K562 (cell line): ENCODE results near the gene SYNE1. TPM values are rescaled to one million over a fixed set of nuclear protein-coding genes. Genes with fewer than 3 reads are reported as not detected.

Experiments used
- ATAC-seq: fragments of 200-7000 bp; cut with Tn5 transposase; 3 replicates; pipeline ENCODE4 v1.9.1; 2020; ENCODE audit warnings: moderate library complexity
- BruUV-seq: library from RNA; stranded (reverse); fragments of 400-500 nt; replicated peaks from 2 replicates; lab custom pipeline; 2021; lab: Mats Ljungman, UMichigan
- CTCF ChIA-PET: fragments of 300-600 bp; formaldehyde crosslinking; extraction: SDS; loops from one replicate; lab custom pipeline; 2021; ENCODE audit warnings: low intra/inter-chr PET ratio; lab: Yijun Ruan, JAX
- POLR2A ChIA-PET: fragments of 300-600, 350-650 bp; sonication (Branson Sonifier 250); formaldehyde crosslinking; extraction: SDS; loops from one replicate; lab custom pipeline; 2021; ENCODE audit warnings: antibody characterized with exemption, inconsistent platforms; lab: Yijun Ruan, JAX
- DNase-seq, 4 experiments: peaks; one replicate each; pipeline versions ENCODE4 v3.0.0 to v3.0.0-alpha.2; 2011 to 2018; ENCODE audit warnings: low spot score in 3 of 4, mixed read lengths in 3 of 4; ENCODE audit errors: extremely low read depth in 1 of 4
- FAIRE-seq: peaks from 2 replicates; lab custom pipeline; 2011; peaks lifted over from hg19 to GRCh38; lab: Jason Lieb, UNC
- H2AFZ ChIP-seq: 2 replicates; pipeline ENCODE4 v1.6.0; 2011; ENCODE audit warnings: low read depth, low read length, control low read depth, inconsistent platforms
- H3K27ac ChIP-seq: fragments of 200-600 bp; 3 replicates; pipeline ENCODE4 v1.8.0; 2011; ENCODE audit warnings: low read depth, mild to moderate bottlenecking, control low read depth, inconsistent platforms, low read length, moderate library complexity, mixed read lengths; ENCODE audit errors: extremely low read depth
- H3K27me3 ChIP-seq, 2 experiments: fragments of 300-600 bp in 1 of 2; 2 replicates in 1 of 2; 3 replicates in 1 of 2; pipeline versions ENCODE4 v1.6.0 to v1.8.0; 2011; ENCODE audit warnings: inconsistent platforms in 2 of 2, low read length in 2 of 2, mild to moderate bottlenecking in 1 of 2, mixed read lengths in 1 of 2, moderate library complexity in 1 of 2; ENCODE audit not compliant: control insufficient read depth in 2 of 2, insufficient read depth in 2 of 2
- H3K36me3 ChIP-seq: fragments of 300-600 bp; 3 replicates; pipeline ENCODE4 v1.8.0; 2011; ENCODE audit warnings: mild to moderate bottlenecking, low read length, inconsistent platforms; ENCODE audit not compliant: control insufficient read depth, insufficient read depth
- H3K4me1 ChIP-seq, 2 experiments: fragments of 200-600 bp in 1 of 2; replicated peaks in 1 of 2; 2 replicates in 1 of 2; 3 replicates in 1 of 2; pipeline versions ENCODE4 v1.5.1 to v1.8.0; 2011; ENCODE audit warnings: inconsistent platforms in 2 of 2, low read length in 2 of 2, mild to moderate bottlenecking in 1 of 2, mixed read lengths in 1 of 2, moderate library complexity in 1 of 2; ENCODE audit not compliant: control insufficient read depth in 2 of 2, insufficient read depth in 2 of 2
- H3K4me2 ChIP-seq: 2 replicates; pipeline ENCODE4 v1.6.1; 2011; ENCODE audit warnings: low read length, control low read depth, inconsistent platforms, mixed read lengths; ENCODE audit not compliant: insufficient read depth
- H3K4me3 ChIP-seq: fragments of 200-600 bp; sonication (generic), shearing (Covaris generic); 2 replicates; pipeline ENCODE4 v1.5.1; 2016; ENCODE audit warnings: control low read depth, inconsistent platforms
- H3K79me2 ChIP-seq: fragments of 200-600 bp; 3 replicates; pipeline ENCODE4 v1.8.0; 2011; ENCODE audit warnings: low read length, inconsistent platforms; ENCODE audit not compliant: control insufficient read depth, insufficient read depth
- H3K9ac ChIP-seq, 2 experiments: 2 replicates each; pipeline versions ENCODE4 v1.6.0 to v1.6.1; 2011; ENCODE audit warnings: low read depth in 2 of 2, low read length in 2 of 2, control low read depth in 1 of 2, inconsistent platforms in 1 of 2, mild to moderate bottlenecking in 1 of 2, mixed read lengths in 1 of 2; ENCODE audit not compliant: insufficient read depth in 1 of 2
- H3K9me1 ChIP-seq: one replicate; pipeline ENCODE4 v1.6.0; 2011; ENCODE audit warnings: inconsistent platforms, mild to moderate bottlenecking, low read length, moderate library complexity; ENCODE audit not compliant: control insufficient read depth, insufficient read depth
- H3K9me3 ChIP-seq: replicated peaks from 2 replicates; pipeline ENCODE4 v1.5.1; 2011; ENCODE audit warnings: low read depth, low read length, inconsistent platforms; ENCODE audit not compliant: control insufficient read depth, insufficient read depth
- H4K20me1 ChIP-seq: replicated peaks from 2 replicates; pipeline ENCODE4 v1.6.1; 2011; ENCODE audit warnings: low read length, inconsistent platforms, mixed read lengths; ENCODE audit not compliant: control insufficient read depth, insufficient read depth
- CREM ChIP-seq: IDR thresholded peaks from 2 replicates; pipeline ENCODE4 v1.6.1; 2014; ENCODE audit warnings: antibody characterized with exemption, low read depth
- HNRNPL ChIP-seq: fragments of 200-400 bp; formaldehyde crosslinking; IDR thresholded peaks from 2 replicates; pipeline ENCODE4 v1.6.1; 2017; ENCODE audit warnings: low read depth, mild to moderate bottlenecking, low read length
- HOMEZ ChIP-seq: fragments of 250-450 bp; sonication (Bioruptor Pico); IDR thresholded peaks from 2 replicates; pipeline ENCODE4 v1.4.0; 2020; ENCODE audit warnings: mild to moderate bottlenecking, moderate library complexity
- KLF6 ChIP-seq: fragments of 250-450 bp; sonication (Bioruptor Pico); IDR thresholded peaks from 2 replicates; pipeline ENCODE4 v1.4.0; 2020; ENCODE audit warnings: mild to moderate bottlenecking, moderate library complexity, borderline replicate concordance
- MED1 ChIP-seq: sonication (generic); formaldehyde crosslinking; IDR thresholded peaks from 2 replicates; pipeline ENCODE4 v1.8.1; 2023; ENCODE audit warnings: missing genetic modification reagents, borderline replicate concordance
- MEF2A ChIP-seq: IDR thresholded peaks from 2 replicates; pipeline ENCODE4 v1.6.1; 2011; ENCODE audit warnings: low read depth, mild to moderate bottlenecking, low read length, moderate library complexity; ENCODE audit not compliant: control insufficient read depth
- NRF1 ChIP-seq, 2 experiments: fragments of 450-650 bp; IDR thresholded peaks in 1 of 2; conservative IDR thresholded peaks in 1 of 2; 2 replicates each; pipeline ENCODE4 v1.6.1; 2014; ENCODE audit warnings: mild to moderate bottlenecking in 2 of 2
- SAP30 ChIP-seq: fragments of 200-600 bp; sonication (generic); IDR thresholded peaks from 2 replicates; pipeline ENCODE4 v1.6.1; 2012; ENCODE audit warnings: borderline replicate concordance, low read depth, mild to moderate bottlenecking, moderate library complexity, low read length, control low read depth, inconsistent platforms; ENCODE audit not compliant: insufficient read depth, poor library complexity, severe bottlenecking
- STAT5B ChIP-seq: fragments of 250-450 bp; sonication (Bioruptor Pico); IDR thresholded peaks from 2 replicates; pipeline ENCODE4 v1.8.0; 2021; ENCODE audit warnings: mild to moderate bottlenecking, inconsistent platforms
- STAT6 ChIP-seq: sonication (generic); formaldehyde crosslinking; IDR thresholded peaks from 2 replicates; pipeline ENCODE4 v1.8.1; 2023; ENCODE audit warnings: mild to moderate bottlenecking, missing genetic modification reagents
- TAF1 ChIP-seq: IDR thresholded peaks from 2 replicates; pipeline ENCODE4 v1.6.1; 2011; ENCODE audit warnings: mild to moderate bottlenecking, low read length, moderate library complexity; ENCODE audit not compliant: insufficient read depth, control insufficient read depth, severe bottlenecking; ENCODE audit errors: extremely low read depth
- TARDBP ChIP-seq: fragments of 450-650 bp; IDR thresholded peaks from 2 replicates; pipeline ENCODE4 v1.6.1; 2016
- WGBS: fragments of 100-300 bp; shearing (Covaris generic); methylation state at CpG from one replicate; pipeline ENCODE4 v1.1.6; 2016; ENCODE audit warnings: low coverage, mixed read lengths; ENCODE audit not compliant: insufficient coverage; ENCODE audit errors: missing lambda C conversion rate; 5-methylcytosine and 5-hydroxymethylcytosine counted together
- in situ Hi-C: fragments of 300-500 bp; cut with MboI; formaldehyde crosslinking; loops from 4 replicates; pipeline ENCODE4 v1.15.0; 2018; ENCODE audit warnings: inconsistent platforms, mixed read lengths
- intact Hi-C: fragments of 100-400 bp; cut with micrococcal nuclease; formaldehyde crosslinking; loops from 2 replicates; pipeline ENCODE4 v1.14.2; 2022
- polyA plus RNA-seq, 8 experiments: library from polyadenylated mRNA; depleted of rRNA in 4 of 8; stranded (reverse) in 5 of 8; unstranded in 3 of 8; fragments of >200 nt; fragmentation: Nextera tagmentation in 2 of 8; fragmentation: Illumina TruSeq in 1 of 8; extraction: Ambion mirVana in 2 of 8; extraction: Trizol in 1 of 8; gene quantifications; 2 replicates each; pipeline versions ENCODE4 v1.2.1 to v1.2.3, GENCODE V29; 2011 to 2014; ENCODE audit warnings: inconsistent platforms in 1 of 8, missing spikeins in 1 of 8
- total RNA-seq, 7 experiments: library from RNA; depleted of rRNA in 6 of 7; stranded (reverse); fragments of >200 nt in 6 of 7; fragmentation: Illumina TruSeq in 2 of 7; extraction: Trizol in 2 of 7; gene quantifications; 2 replicates each; pipeline versions ENCODE4 v1.2.1 to v1.2.3, GENCODE V29; 2011 to 2021; ENCODE audit warnings: low replicate concordance in 1 of 7

SYNE1 gene
- total and polyA plus RNA-seq, 9 of the 15 experiments (the other 6 are each of a cell fraction or from before 2014, with no cell fraction given) = under 0.01 to 0.42 (median 0.08) TPM; not detected in 1

GRCh38 chr6:152571943-152572337, 65.2 kb downstream of the SYNE1 start:
- H3K79me2 ChIP-seq = no peaks in the 10 kb centered on the region
- no peak for DNase-seq
- H3K9me3 ChIP-seq = no peaks in the 10 kb centered on the region; the same call in 1 of the 2 replicates
- ATAC-seq = no peak
- no peak overlapping the region for H2AFZ ChIP-seq
- POLR2A ChIA-PET = no interaction called here
- no peak for TF ChIP-seq TARDBP
- TF ChIP-seq SAP30 = no peak
- no peak for TF ChIP-seq HNRNPL
- TF ChIP-seq MED1 (CRISPR knock-in tag) = no peak
- TF ChIP-seq TAF1 = no peak
- no peak for TF ChIP-seq KLF6 (CRISPR knock-in tag)
- no peak for TF ChIP-seq MEF2A
- no peak for TF ChIP-seq CREM
- TF ChIP-seq HOMEZ (CRISPR knock-in tag) = no peak
- TF ChIP-seq STAT6 = no peak
- TF ChIP-seq STAT5B = no peak
- TF ChIP-seq NRF1 (conservative IDR thresholded peaks at IDR 0.05 in 1 of 2, IDR thresholded peaks at IDR 0.05 in 1 of 2) = no peak
- TF ChIP-seq, all 486 proteins: peak for 0
- H4K20me1 ChIP-seq = no peaks in the 10 kb centered on the region
- intact Hi-C loops (no loop called here), in situ Hi-C loops (no loop called here)
- H3K27ac ChIP-seq = no peak overlapping the region
- FAIRE-seq = no peak
- no peaks in the 10 kb centered on the region for H3K36me3 ChIP-seq
- no peak overlapping the region for H3K9ac ChIP-seq
- BruUV-seq = no TSS peak
- no peaks in the 10 kb centered on the region for H3K27me3 ChIP-seq
- H3K4me2 ChIP-seq = no peak overlapping the region
- CTCF ChIA-PET = interaction anchor here (0.6 kb wide), 1 partner anchor 1867 kb away, joined by 3 read pairs; no protein-coding TSS in a partner anchor
- H3K4me3 ChIP-seq = no peak overlapping the region
- no peaks in the 10 kb centered on the region for H3K4me1 ChIP-seq
- WGBS = 7% methylated on average over 2 of the region's 2 CpGs
- no peaks in the 10 kb centered on the region for H3K9me1 ChIP-seq
